Tibial nerve (tissue), 4 donors: ENCODE data around the gene TTC7B.

Source experiments
- EP300 ChIP-seq, 2 donors: sonication (generic); formaldehyde crosslinking; IDR thresholded peaks; one replicate each; pipeline ENCODE4 v1.6.1; 2017; ENCODE audit warnings: antibody characterized with exemption in 2 of 2, mild to moderate bottlenecking in 1 of 2
- POLR2A ChIP-seq, 2 donors: fragments of 450-650 bp; IDR thresholded peaks; one replicate each; pipeline ENCODE4 v1.6.1; 2017; ENCODE audit warnings: antibody characterized with exemption in 2 of 2, mild to moderate bottlenecking in 2 of 2, moderate library complexity in 2 of 2
- TF ChIP-seq, protein P1 (sequence below), 5 experiments: fragments of 200-600 bp in 3 of 5; fragments of 450-650 bp in 2 of 5; sonication (generic) in 3 of 5; IDR thresholded peaks; one replicate each; pipeline ENCODE4 v1.5.1; 2016 to 2019; ENCODE audit warnings: antibody characterized with exemption in 5 of 5, mild to moderate bottlenecking in 3 of 5, moderate library complexity in 2 of 5

DNA sequence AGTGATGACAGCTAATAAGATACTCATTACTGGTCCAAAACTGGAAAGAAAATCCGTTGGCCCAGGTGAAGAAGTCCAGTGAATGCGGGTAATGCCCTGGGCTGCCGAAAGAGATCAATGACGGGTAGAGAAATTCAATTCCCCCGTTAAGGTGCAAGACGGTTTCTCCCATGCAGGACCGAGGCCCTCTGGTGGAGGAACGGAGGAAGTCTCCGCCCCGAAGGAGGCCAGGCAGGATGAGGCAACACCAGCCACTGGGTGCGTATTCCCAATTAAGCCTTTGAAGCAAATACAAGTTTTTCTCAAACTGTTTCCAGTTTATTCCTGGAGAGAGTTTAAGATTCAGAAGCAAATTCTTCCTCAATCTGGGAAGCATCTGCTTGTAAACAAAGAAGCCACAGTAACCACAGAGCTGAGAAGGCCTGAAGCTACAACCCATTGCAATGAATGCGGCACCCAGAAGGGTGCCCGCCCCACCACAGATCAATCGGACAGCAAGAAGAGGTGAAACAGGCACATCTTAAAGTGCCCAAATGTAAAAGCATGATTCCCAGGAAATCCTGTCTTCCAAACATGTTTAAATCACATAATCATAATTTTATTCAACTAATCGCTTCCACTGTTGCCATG is 118.5 kb downstream of the TTC7B start:
- TF ChIP-seq, protein P1, sequence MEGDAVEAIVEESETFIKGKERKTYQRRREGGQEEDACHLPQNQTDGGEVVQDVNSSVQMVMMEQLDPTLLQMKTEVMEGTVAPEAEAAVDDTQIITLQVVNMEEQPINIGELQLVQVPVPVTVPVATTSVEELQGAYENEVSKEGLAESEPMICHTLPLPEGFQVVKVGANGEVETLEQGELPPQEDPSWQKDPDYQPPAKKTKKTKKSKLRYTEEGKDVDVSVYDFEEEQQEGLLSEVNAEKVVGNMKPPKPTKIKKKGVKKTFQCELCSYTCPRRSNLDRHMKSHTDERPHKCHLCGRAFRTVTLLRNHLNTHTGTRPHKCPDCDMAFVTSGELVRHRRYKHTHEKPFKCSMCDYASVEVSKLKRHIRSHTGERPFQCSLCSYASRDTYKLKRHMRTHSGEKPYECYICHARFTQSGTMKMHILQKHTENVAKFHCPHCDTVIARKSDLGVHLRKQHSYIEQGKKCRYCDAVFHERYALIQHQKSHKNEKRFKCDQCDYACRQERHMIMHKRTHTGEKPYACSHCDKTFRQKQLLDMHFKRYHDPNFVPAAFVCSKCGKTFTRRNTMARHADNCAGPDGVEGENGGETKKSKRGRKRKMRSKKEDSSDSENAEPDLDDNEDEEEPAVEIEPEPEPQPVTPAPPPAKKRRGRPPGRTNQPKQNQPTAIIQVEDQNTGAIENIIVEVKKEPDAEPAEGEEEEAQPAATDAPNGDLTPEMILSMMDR (IDR thresholded peaks at IDR 0.05) = peak; percentile 89 to 94 (median 92)
- TF ChIP-seq EP300 (IDR thresholded peaks at IDR 0.05) (peak in 1 of 2 donors; percentile 70), POLR2A (IDR thresholded peaks at IDR 0.05) (no peak)
